Progenitor cell of endocrine pancreas (in vitro differentiated cells): ENCODE data around the gene MOCS2. TPM values are rescaled to one million over a fixed set of nuclear protein-coding genes. Genes with fewer than 3 reads are reported as not detected.

Source experiments
- DNase-seq: peaks from one replicate; pipeline ENCODE4 v3.0.0; 2021; ENCODE audit warnings: low spot score; ENCODE audit not compliant: unreplicated experiment
- H3K27ac Mint-ChIP-seq: 2 replicates; pipeline ENCODE4 v1.8.0; 2021; ENCODE audit warnings: mild to moderate bottlenecking, moderate library complexity, mixed read lengths
- H3K27me3 Mint-ChIP-seq: 2 replicates; pipeline ENCODE4 v1.8.0; 2021; ENCODE audit warnings: mixed read lengths
- H3K36me3 Mint-ChIP-seq: 2 replicates; pipeline ENCODE4 v1.8.0; 2022; ENCODE audit warnings: mixed read lengths; ENCODE audit not compliant: insufficient read depth
- H3K4me1 Mint-ChIP-seq: 2 replicates; pipeline ENCODE4 v1.8.0; 2021; ENCODE audit warnings: low read depth, mixed read lengths
- H3K4me3 Mint-ChIP-seq: 2 replicates; pipeline ENCODE4 v1.8.0; 2021; ENCODE audit warnings: low read depth, mild to moderate bottlenecking, moderate library complexity, mixed read lengths
- H3K9me3 Mint-ChIP-seq: 2 replicates; pipeline ENCODE4 v1.8.0; 2021; ENCODE audit warnings: low read depth, mixed read lengths
- long read RNA-seq: library from polyadenylated mRNA; unstranded; transcript quantifications from one replicate; pipeline ENCODE4 v2.0.0, GENCODE V29; 2020
- total RNA-seq: library from RNA; stranded (reverse); gene quantifications from 2 replicates; pipeline ENCODE4 v1.2.1, GENCODE V29; 2021
- TF ChIP-seq, protein P1 (sequence below): fragments of 200-600 bp; sonication (generic); IDR thresholded peaks from one replicate; pipeline ENCODE4 v1.5.0; 2021; ENCODE audit warnings: antibody characterized with exemption, mild to moderate bottlenecking; ENCODE audit not compliant: unreplicated experiment

MOCS2 gene, protein sequence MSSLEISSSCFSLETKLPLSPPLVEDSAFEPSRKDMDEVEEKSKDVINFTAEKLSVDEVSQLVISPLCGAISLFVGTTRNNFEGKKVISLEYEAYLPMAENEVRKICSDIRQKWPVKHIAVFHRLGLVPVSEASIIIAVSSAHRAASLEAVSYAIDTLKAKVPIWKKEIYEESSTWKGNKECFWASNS
- total RNA-seq, result 26.2 and 28.0 TPM in 2 replicates
- long read RNA-seq, transcript MOCS2-203 (7 exons, 1,337 nt), result major isoform, 18 of 28 reads
- long read RNA-seq, partial matches to known transcripts, result 5 of 28 reads
- long read RNA-seq, other reads (novel, unspliced or antisense), result 2 of 28 reads

DNA sequence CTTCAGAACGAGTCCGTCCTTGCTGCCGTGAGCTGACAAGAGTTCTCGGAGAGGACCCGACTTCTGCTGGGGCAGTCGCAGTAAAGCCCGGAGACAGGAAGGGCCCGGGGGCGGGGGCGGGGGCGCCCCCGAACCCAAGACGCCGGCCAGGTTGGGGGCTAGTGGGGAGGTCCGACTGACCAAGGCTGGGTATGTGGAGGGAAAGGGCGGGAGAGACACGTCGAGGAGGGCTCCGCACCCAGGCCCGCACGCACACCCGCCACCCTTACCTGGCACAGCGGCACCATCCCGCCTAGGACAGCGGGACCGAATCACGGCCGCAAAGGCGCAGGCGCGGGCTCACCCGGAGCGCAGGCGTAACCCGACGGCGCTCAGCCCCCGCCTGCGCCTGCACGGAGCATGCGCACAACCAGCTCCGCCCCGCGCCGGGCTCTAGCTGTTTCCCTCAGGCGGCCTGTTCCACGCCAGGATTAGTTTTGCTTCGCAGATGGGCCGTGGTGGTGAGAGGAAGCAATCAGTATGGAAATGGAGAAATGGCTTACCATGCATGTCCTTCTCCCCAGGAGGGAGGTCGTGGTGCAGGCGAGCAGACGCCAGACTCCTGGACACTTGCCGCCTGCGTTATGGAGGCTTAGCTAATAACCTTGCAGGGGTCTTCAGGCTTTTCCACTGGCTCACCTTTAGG, at the start of gene MOCS2:
Gene MOCS2, minus strand, starts transcription at position 315 of the 685 bp plus-strand sequence. CDS start 2,583 bp downstream, outside the sequence.
- Mint-ChIP-seq H3K9me3 (no peaks in the 10 kb centered on the region), H3K27me3 (no peaks in the 10 kb centered on the region), H3K4me1 (peaks cover 21% of the 10 kb centered on the region), H3K27ac (peak within 1 kb of the TSS; percentile 95), H3K36me3 (peaks cover 7% of the 10 kb centered on the region), H3K4me3 (peak within 1 kb of the TSS; percentile 88)
- DNase-seq, result peak; percentile 85
- TF ChIP-seq, protein P1, sequence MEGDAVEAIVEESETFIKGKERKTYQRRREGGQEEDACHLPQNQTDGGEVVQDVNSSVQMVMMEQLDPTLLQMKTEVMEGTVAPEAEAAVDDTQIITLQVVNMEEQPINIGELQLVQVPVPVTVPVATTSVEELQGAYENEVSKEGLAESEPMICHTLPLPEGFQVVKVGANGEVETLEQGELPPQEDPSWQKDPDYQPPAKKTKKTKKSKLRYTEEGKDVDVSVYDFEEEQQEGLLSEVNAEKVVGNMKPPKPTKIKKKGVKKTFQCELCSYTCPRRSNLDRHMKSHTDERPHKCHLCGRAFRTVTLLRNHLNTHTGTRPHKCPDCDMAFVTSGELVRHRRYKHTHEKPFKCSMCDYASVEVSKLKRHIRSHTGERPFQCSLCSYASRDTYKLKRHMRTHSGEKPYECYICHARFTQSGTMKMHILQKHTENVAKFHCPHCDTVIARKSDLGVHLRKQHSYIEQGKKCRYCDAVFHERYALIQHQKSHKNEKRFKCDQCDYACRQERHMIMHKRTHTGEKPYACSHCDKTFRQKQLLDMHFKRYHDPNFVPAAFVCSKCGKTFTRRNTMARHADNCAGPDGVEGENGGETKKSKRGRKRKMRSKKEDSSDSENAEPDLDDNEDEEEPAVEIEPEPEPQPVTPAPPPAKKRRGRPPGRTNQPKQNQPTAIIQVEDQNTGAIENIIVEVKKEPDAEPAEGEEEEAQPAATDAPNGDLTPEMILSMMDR, result no peak

DNA sequence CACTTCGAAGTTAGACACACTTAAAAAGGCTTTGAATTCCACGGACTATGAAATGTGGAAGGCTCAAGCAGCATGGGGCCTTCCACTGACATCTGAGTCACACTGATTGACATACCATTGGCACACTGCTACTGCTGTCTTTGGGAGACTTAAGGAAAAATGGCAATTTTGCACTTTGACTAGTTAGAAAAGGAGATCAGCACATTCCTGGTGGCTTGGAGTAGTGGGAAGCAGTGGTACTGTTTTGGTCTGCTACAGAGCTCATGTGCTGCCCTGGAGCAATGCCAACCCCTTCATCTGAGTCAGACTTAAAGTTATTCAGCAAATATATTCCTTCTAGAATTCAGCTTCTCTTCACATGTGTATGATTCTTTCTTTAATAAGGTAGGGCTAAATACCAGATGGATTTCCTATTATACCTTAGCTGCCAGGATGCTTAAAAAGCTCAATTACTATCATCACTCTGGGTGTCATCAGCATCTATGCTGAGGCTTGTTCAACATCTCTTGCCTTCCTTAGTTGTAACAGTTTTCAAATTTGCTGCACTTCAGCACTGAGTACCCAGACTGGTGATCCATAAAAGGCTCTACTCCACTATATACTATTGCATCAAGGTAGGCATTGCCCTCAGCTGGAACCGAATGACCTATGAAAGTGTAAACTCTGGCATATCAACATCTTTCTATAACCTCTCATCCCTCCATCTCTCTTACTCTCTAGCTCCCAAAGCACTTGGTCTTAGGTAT, 42.3 kb upstream of the MOCS2 start:
- peaks cover 1% of the 10 kb centered on the region for H3K4me1 Mint-ChIP-seq
- no peaks in the 10 kb centered on the region for H3K9me3 Mint-ChIP-seq
- no peak overlapping the region for H3K4me3 Mint-ChIP-seq
- TF ChIP-seq, protein P1, result no peak
- no peak overlapping the region for H3K27ac Mint-ChIP-seq
- no peaks in the 10 kb centered on the region for H3K27me3 Mint-ChIP-seq
- H3K36me3 Mint-ChIP-seq, result no peaks in the 10 kb centered on the region
- no peak for DNase-seq

DNA sequence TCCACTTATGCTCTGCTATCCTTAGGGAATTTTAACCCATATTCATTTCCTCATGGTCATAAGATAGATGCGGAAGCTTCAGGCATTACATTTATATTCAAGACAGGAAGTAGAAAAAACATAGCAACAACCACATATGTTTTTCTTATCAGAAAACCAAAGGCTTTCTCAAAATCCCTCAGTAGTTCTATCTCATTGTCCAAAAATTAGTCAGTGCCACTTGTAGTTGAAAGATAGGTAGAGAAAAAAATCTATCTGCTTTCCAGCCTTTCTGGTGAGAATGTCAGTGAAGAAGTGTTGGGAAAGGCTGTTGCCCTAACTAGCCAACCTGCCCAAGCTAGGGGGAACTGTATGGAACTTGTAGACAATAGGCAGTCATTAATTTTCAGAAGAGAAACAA, 23.5 kb upstream of the MOCS2 start:
- peaks cover 3% of the 10 kb centered on the region for H3K4me1 Mint-ChIP-seq
- no peaks in the 10 kb centered on the region for H3K27me3 Mint-ChIP-seq
- no peaks in the 10 kb centered on the region for H3K36me3 Mint-ChIP-seq
- no peaks in the 10 kb centered on the region for H3K9me3 Mint-ChIP-seq
- TF ChIP-seq, protein P1, result no peak
- H3K4me3 Mint-ChIP-seq, result no peak overlapping the region
- no peak for DNase-seq
- no peak overlapping the region for H3K27ac Mint-ChIP-seq

DNA sequence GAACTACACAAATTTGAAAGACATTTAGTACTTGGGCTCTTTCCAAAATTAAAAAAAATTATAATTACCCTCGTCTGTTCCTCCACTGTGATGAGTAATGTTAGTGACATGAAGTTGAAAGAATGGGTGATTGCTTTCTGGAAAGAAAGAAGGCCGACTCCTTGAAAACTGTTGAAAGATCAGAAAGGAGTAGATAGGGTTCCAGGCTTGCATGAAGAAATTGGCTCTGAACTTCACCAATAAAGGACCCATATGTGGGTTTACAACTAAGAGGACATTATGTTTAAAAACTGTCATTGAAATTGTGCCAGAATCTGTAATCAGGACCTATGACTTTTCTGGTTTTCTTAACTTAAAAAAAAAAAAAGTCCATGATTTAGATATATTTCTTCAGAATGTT, 20.7 kb upstream of the MOCS2 start:
- no peaks in the 10 kb centered on the region for H3K27me3 Mint-ChIP-seq
- H3K36me3 Mint-ChIP-seq, result no peaks in the 10 kb centered on the region
- H3K27ac Mint-ChIP-seq, result no peak overlapping the region

More for the DNA sequence above, 20.7 kb upstream of the MOCS2 start:
- TF ChIP-seq, protein P1, result no peak
- Mint-ChIP-seq H3K9me3 (no peaks in the 10 kb centered on the region), H3K4me3 (no peak overlapping the region), H3K4me1 (no peaks in the 10 kb centered on the region)
- no peak for DNase-seq
